Uterus (tissue), 4 donors: Measurements from ENCODE around the gene FXYD6. TPM values are rescaled to one million over a fixed set of nuclear protein-coding genes. Genes with fewer than 3 reads are reported as not detected.

Experiments used
- DNase-seq, 2 donors: peaks; one replicate each; pipeline ENCODE4 v3.0.0-alpha.2; 2019 to 2020
- H3K27ac ChIP-seq, 2 donors: fragments of 200-600 bp; sonication (generic); 1 replicate in 1 of 2; 2 replicates in 1 of 2; pipeline ENCODE4 v1.5.1; 2016 to 2018
- H3K27me3 ChIP-seq, 2 donors: fragments of 200-600 bp; sonication (generic); one replicate each; pipeline ENCODE4 v1.5.1; 2018 to 2019; ENCODE audit warnings: control low read depth in 1 of 2
- H3K36me3 ChIP-seq, 2 donors: fragments of 200-600 bp; sonication (generic); one replicate each; pipeline ENCODE4 v1.5.1; 2019; ENCODE audit warnings: control low read depth in 1 of 2
- H3K4me1 ChIP-seq, 2 donors: fragments of 200-600 bp; sonication (generic); one replicate each; pipeline ENCODE4 v1.5.1; 2018 to 2019; ENCODE audit warnings: control low read depth in 1 of 2
- H3K4me3 ChIP-seq, 2 donors: fragments of 200-600 bp; sonication (generic); 1 replicate in 1 of 2; 2 replicates in 1 of 2; pipeline ENCODE4 v1.5.1; 2018 to 2019; ENCODE audit warnings: mild to moderate bottlenecking in 1 of 2
- H3K9me3 ChIP-seq, 2 donors: fragments of 200-600 bp; sonication (generic); one replicate each; pipeline ENCODE4 v1.5.1; 2019; ENCODE audit warnings: control low read depth in 1 of 2
- POLR2A ChIP-seq, 2 donors: fragments of 450-650 bp; IDR thresholded peaks; one replicate each; pipeline ENCODE4 v1.6.1; 2016; ENCODE audit warnings: antibody characterized with exemption in 2 of 2, mild to moderate bottlenecking in 1 of 2, moderate library complexity in 1 of 2
- intact Hi-C: fragments of 100-400 bp; cut with DNase I; formaldehyde crosslinking; loops from one replicate; pipeline ENCODE4 v1.15.1; 2023; ENCODE audit warnings: low total_unique reads
- total RNA-seq, 4 donors: library from RNA; depleted of rRNA in 3 of 4; stranded (reverse); fragments of >200 nt in 3 of 4; gene quantifications; one replicate each; pipeline versions ENCODE4 v1.1.0 to v1.2.4, GENCODE V29; 2014 to 2023
- TF ChIP-seq, protein P1 (sequence below), 4 experiments: fragments of 200-600 bp in 2 of 4; fragments of 450-650 bp in 2 of 4; sonication (generic) in 2 of 4; IDR thresholded peaks; one replicate each; pipeline ENCODE4 v1.5.1; 2016 to 2019; ENCODE audit warnings: antibody characterized with exemption in 4 of 4, mild to moderate bottlenecking in 2 of 4, moderate library complexity in 1 of 4
- donor health status: DM: yes; HTN: yes; CAD: no.

Gene FXYD6
- total RNA-seq, 4 donors from 2014 or later, result 85.3 to 307 (median 192) TPM

DNA sequence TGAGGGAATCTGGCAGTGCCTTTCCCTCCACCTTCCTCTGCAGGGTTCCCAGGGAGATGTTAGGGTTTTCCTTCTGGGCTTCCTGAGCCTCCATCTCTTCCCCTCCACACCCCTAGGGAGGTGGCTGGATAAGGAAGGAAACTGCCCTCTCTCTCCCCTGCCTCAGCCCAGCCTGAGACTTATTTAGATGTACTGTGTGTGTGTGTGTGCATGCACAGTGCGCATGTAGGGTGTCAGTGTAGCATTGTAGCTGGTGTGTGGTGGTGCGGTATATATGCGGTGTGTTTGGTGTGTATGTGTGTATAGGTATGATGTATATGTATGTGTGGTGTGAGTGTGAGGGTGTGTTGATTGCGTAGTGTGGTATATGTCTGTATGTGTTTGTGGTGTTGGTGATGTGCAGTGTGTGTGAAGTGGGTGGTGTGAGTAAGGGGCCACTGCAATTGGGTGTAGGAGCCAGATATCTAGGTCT lies 1.5 kb downstream of the FXYD6 start:
- Histone ChIP-seq H3K27me3 (no peaks in the 10 kb centered on the region), H3K4me3 (peak overlapping the region; percentile 74 to 83), H3K4me1 (peaks cover 15 to 23% of the 10 kb centered on the region in 2 donors), H3K9me3 (no peaks in the 10 kb centered on the region), H3K36me3 (no peaks in the 10 kb centered on the region), H3K27ac (peak overlapping the region; percentile 85 to 89)
- intact Hi-C loops, result no loop called here
- no peak for TF ChIP-seq POLR2A (IDR thresholded peaks at IDR 0.05)
- TF ChIP-seq, protein P1, sequence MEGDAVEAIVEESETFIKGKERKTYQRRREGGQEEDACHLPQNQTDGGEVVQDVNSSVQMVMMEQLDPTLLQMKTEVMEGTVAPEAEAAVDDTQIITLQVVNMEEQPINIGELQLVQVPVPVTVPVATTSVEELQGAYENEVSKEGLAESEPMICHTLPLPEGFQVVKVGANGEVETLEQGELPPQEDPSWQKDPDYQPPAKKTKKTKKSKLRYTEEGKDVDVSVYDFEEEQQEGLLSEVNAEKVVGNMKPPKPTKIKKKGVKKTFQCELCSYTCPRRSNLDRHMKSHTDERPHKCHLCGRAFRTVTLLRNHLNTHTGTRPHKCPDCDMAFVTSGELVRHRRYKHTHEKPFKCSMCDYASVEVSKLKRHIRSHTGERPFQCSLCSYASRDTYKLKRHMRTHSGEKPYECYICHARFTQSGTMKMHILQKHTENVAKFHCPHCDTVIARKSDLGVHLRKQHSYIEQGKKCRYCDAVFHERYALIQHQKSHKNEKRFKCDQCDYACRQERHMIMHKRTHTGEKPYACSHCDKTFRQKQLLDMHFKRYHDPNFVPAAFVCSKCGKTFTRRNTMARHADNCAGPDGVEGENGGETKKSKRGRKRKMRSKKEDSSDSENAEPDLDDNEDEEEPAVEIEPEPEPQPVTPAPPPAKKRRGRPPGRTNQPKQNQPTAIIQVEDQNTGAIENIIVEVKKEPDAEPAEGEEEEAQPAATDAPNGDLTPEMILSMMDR (IDR thresholded peaks at IDR 0.05), result no peak
- no peak for DNase-seq

DNA sequence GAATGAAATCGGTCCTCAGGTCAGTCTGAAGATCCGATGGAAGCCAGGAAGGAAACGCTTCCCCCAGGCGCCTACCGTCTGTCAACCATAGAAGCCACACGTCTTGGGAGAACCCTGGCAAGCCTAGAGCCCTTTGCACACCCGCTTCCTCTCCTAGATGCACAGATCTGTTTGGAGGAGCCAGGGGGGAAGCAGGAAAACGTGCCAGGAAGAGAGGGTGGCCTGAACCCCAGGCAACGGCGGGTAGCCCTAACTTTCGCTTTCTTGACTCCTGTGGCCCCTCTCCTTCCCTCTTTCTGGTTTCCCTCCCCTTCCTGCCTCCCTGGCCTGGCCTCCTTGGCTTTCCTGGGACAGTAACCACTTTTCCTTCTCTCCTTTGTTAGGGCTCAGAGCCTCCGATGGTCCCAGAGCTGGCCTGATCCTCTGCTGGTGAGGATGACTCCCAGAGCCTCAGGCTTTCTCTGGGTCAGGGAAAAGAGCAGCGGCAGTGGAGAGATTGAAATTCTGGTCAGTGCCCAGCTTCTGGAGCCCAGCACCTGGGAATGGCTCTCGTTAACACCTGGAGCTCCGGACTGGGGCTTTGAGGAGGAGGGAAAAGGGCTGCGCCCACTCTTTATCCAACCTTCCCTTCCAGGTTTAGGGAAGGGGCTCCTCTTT lies 2.1 kb downstream of the FXYD6 start:
- H3K36me3 ChIP-seq, result no peaks in the 10 kb centered on the region
- TF ChIP-seq POLR2A (IDR thresholded peaks at IDR 0.05), result no peak
- TF ChIP-seq, protein P1 (IDR thresholded peaks at IDR 0.05), result no peak
- peak overlapping the region; percentile 85 to 89 for H3K27ac ChIP-seq
- H3K4me1 ChIP-seq, result peaks cover 15 to 27% of the 10 kb centered on the region in 2 donors
- intact Hi-C loops, result no loop called here
- DNase-seq, result no peak
- H3K4me3 ChIP-seq, result peak overlapping the region; percentile 74 to 83
- H3K27me3 ChIP-seq, result no peaks in the 10 kb centered on the region
- H3K9me3 ChIP-seq, result no peaks in the 10 kb centered on the region

DNA sequence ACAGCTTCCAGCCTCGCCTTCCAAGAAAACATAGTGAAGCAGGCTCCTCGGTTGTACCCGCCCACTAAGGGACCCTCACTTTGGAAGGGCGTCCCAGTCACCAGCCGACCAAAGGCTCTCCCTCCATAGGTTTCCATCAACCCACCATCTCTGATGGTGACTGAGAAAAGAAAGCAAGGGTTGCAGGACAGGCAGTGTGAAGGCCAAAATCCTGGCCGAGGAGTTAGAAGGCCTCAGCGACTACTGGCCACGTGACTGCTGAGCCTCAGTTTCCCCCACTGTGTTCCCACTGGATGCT lies 2.7 kb downstream of the FXYD6 start:
- Histone ChIP-seq H3K36me3 (no peaks in the 10 kb centered on the region), H3K4me3 (peak overlapping the region in 1 of 2 donors; percentile 83), H3K4me1 (peaks cover 15 to 27% of the 10 kb centered on the region in 2 donors), H3K27me3 (no peaks in the 10 kb centered on the region), H3K9me3 (no peaks in the 10 kb centered on the region), H3K27ac (peak overlapping the region; percentile 85 to 89)
- TF ChIP-seq, protein P1 (IDR thresholded peaks at IDR 0.05), result no peak
- no peak for TF ChIP-seq POLR2A (IDR thresholded peaks at IDR 0.05)
- no peak for DNase-seq
- intact Hi-C loops, result no loop called here

DNA sequence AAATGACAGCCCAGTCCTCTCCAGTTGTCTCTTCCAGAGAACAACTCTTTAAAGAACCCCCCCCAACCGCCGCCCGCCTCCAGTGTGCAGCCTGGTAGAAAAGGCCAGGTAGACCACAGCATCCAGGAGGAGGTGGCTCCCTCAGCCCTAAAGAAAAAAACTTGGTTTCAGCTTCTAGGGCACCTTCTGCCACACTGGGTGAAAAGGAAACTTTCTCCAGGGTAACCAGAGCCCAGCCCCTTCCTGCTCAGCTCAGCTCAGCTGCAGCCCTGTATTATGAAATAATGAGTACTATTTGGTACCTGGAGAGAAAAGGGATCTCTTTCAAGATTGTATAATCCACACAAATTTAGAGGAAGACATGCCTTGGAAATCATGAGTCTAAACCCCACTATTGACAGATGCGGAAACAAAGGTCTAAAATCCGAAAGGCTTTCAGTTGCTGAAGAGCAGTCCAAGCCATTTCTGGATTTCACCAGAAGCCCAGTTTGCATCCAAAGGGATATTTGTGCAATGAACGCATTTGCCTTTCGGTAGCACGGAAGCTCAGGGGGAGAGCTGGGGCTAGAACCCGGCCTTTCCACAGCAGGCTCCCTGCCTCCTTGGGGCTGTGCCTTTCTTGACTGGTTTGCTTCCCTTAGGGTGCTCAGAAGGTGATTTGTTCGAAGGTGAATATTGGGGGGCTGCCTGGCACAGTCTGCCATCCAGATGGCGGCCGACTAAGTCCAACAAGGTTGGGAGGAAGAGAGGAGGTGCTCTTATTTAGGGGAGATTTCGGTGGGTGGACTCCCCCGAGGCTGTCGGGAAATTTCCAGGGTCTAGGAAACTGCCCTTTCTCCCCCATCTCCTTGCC lies 3.3 kb downstream of the FXYD6 start:
- Histone ChIP-seq H3K36me3 (no peaks in the 10 kb centered on the region), H3K9me3 (no peaks in the 10 kb centered on the region), H3K27me3 (no peaks in the 10 kb centered on the region), H3K4me3 (no peak overlapping the region), H3K4me1 (peaks cover 15 to 27% of the 10 kb centered on the region in 2 donors), H3K27ac (peak overlapping the region; percentile 85 to 89)
- intact Hi-C loops, result no loop called here
- DNase-seq, result no peak
- TF ChIP-seq, protein P1 (IDR thresholded peaks at IDR 0.05), result no peak
- TF ChIP-seq POLR2A (IDR thresholded peaks at IDR 0.05), result no peak

DNA sequence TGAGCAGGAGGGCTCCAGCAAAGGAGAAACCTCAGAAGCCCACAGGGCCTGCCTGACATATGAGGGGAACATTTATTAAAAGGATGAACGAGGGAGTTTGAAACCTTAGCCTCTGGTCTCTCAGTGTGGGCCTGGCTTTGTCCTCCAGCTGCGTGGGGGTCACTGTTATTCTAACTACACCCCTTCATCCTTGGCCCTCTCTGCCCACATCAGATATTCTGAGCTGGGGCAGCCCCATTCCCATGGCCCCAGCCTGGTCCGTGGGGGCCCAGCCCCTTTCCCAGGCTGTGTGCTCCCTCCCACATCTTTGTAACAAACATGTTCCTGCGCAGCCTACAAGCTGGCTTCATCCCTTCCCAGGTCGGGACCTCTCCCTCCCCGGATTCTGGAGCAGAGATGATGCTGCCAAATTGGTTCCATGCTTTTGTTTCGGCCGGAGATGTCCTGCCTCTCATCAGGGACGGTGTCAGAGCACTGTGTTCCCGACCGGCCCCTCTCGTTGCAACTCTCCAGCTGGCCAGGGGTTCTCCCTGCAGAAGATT lies 4.0 kb downstream of the FXYD6 start:
- no peak overlapping the region for H3K4me3 ChIP-seq
- DNase-seq, result peak; percentile 82 to 83
- H3K36me3 ChIP-seq, result no peaks in the 10 kb centered on the region
- intact Hi-C loops, result no loop called here
- peak overlapping the region; percentile 85 to 89 for H3K27ac ChIP-seq
- H3K27me3 ChIP-seq, result no peaks in the 10 kb centered on the region
- no peaks in the 10 kb centered on the region for H3K9me3 ChIP-seq
- peaks cover 15 to 27% of the 10 kb centered on the region in 2 donors for H3K4me1 ChIP-seq
- no peak for TF ChIP-seq POLR2A (IDR thresholded peaks at IDR 0.05)
- TF ChIP-seq, protein P1 (IDR thresholded peaks at IDR 0.05), result no peak
